ENCODE data around the gene CACNA1S. TPM values are rescaled to one million over a fixed set of nuclear protein-coding genes. Genes with fewer than 3 reads are reported as not detected.

Gene CACNA1S
- total RNA-seq, 1 donor from 2014 or later = not detected

DNA sequence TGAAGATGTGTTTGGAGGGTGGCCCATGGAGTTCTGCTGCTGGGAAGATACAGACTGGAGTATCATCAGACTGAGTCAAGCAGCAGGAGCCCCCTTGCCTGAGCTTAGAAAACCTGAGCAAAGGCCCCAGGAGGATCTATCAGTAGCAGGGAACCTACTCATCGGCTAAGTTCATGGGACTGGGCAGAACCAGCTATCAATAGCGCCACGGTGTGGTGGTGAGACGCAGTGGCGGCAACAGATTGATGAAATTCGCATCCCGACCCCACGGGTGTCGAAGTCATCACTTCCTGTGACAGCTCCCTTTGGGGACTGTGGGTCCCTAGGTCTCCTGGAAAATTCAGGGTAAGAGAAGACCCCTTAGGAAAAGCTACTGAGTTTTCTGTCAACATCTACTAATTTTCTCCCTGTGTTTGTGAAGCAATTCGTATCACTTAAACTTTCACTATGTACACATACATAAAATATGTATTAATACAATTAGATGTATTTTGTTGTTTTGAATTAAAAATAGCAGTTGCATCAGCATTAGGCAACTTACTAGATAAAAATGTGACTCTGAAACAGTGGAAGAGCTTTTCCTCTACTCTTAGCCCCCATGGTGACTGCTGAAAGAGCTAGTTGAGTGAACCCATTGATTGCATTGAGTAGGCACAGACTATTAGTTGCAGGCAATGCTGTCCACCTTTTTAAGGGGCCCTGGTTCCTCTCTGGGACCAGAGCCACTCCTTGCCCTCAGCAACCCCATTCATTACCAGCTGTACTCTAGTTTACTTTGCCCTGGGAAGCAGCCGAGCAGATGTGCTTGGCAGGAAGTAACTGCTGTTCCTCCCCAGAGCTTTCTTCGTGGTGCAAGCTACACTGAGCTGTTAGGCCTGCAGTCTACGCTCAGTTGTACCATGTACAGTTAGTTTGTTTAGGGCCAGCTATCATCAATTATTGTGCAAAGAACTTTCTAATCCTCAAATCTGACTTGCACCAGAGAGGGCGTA lies 7.3 kb upstream of the CACNA1S start:
- Histone ChIP-seq H3K4me2 (ENCODE audit: low read length) (no peak overlapping the region), H3K9me3 (ENCODE audit: insufficient read depth, low read depth, low read length) (no peaks in the 10 kb centered on the region), H3K4me1 (ENCODE audit: insufficient read depth, low read length) (no peaks in the 10 kb centered on the region), H3K27me3 (ENCODE audit: insufficient read depth, low read length) (peaks cover 48% of the 10 kb centered on the region), H3K27ac (ENCODE audit: low read depth, low read length) (no peak overlapping the region), H3K9ac (ENCODE audit: low read length) (no peak overlapping the region), H3K79me2 (ENCODE audit: insufficient read depth, low read length) (no peaks in the 10 kb centered on the region), H2AFZ (ENCODE audit: low read depth, low read length) (no peak overlapping the region), H4K20me1 (ENCODE audit: insufficient read depth, low read length) (no peaks in the 10 kb centered on the region), H3K36me3 (ENCODE audit: insufficient read depth, low read length) (no peaks in the 10 kb centered on the region), H3K4me3 (ENCODE audit: insufficient read depth, low read depth, low read length) (no peak overlapping the region)
- TF ChIP-seq, protein P1, sequence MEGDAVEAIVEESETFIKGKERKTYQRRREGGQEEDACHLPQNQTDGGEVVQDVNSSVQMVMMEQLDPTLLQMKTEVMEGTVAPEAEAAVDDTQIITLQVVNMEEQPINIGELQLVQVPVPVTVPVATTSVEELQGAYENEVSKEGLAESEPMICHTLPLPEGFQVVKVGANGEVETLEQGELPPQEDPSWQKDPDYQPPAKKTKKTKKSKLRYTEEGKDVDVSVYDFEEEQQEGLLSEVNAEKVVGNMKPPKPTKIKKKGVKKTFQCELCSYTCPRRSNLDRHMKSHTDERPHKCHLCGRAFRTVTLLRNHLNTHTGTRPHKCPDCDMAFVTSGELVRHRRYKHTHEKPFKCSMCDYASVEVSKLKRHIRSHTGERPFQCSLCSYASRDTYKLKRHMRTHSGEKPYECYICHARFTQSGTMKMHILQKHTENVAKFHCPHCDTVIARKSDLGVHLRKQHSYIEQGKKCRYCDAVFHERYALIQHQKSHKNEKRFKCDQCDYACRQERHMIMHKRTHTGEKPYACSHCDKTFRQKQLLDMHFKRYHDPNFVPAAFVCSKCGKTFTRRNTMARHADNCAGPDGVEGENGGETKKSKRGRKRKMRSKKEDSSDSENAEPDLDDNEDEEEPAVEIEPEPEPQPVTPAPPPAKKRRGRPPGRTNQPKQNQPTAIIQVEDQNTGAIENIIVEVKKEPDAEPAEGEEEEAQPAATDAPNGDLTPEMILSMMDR (IDR thresholded peaks at IDR 0.05; ENCODE audit: insufficient read depth, low read depth, low read length) = peak; percentile 71
- no peak for TF ChIP-seq EZH2 (IDR thresholded peaks at IDR 0.05; ENCODE audit: insufficient read depth, low read length)
- Mint-ChIP-seq H3K4me1 (ENCODE audit: low read depth, unreplicated experiment) (no peaks in the 10 kb centered on the region), H3K36me3 (ENCODE audit: low read depth, unreplicated experiment) (no peaks in the 10 kb centered on the region), H3K4me3 (ENCODE audit: unreplicated experiment) (no peak overlapping the region), H3K27me3 (ENCODE audit: low read depth, unreplicated experiment) (peaks cover 44% of the 10 kb centered on the region), H3K27ac (ENCODE audit: unreplicated experiment) (no peak overlapping the region), H3K9me3 (ENCODE audit: unreplicated experiment) (no peaks in the 10 kb centered on the region)
- FAIRE-seq = no peak
- peak; percentile 6 for DNase-seq (ENCODE audit: low read depth)

- Mint-ChIP-seq H3K4me3 (ENCODE audit: unreplicated experiment) (peak overlapping the region; percentile 73), H3K36me3 (ENCODE audit: low read depth, unreplicated experiment) (no peaks in the 10 kb centered on the region), H3K27me3 (ENCODE audit: low read depth, unreplicated experiment) (peaks cover 30% of the 10 kb centered on the region), H3K27ac (ENCODE audit: unreplicated experiment) (no peak overlapping the region), H3K9me3 (ENCODE audit: unreplicated experiment) (peaks cover 5% of the 10 kb centered on the region), H3K4me1 (ENCODE audit: low read depth, unreplicated experiment) (peaks cover 4% of the 10 kb centered on the region)
- H2AFZ ChIP-seq (ENCODE audit: low read depth, low read length) = no peak overlapping the region
- no peaks in the 10 kb centered on the region for H3K9me3 ChIP-seq (ENCODE audit: insufficient read depth, low read depth, low read length)
- FAIRE-seq (no peak), DNase-seq (ENCODE audit: low read depth) (no peak)
- TF ChIP-seq, protein P1 (IDR thresholded peaks at IDR 0.05; ENCODE audit: insufficient read depth, low read depth, low read length) = no peak
- TF ChIP-seq EZH2 (IDR thresholded peaks at IDR 0.05; ENCODE audit: insufficient read depth, low read length) = no peak
- H3K27me3 ChIP-seq (ENCODE audit: insufficient read depth, low read length) = peaks cover 34% of the 10 kb centered on the region
- no peaks in the 10 kb centered on the region for H3K79me2 ChIP-seq (ENCODE audit: insufficient read depth, low read length)
- H4K20me1 ChIP-seq (ENCODE audit: insufficient read depth, low read length) = no peaks in the 10 kb centered on the region
- no peak overlapping the region for H3K27ac ChIP-seq (ENCODE audit: low read depth, low read length)
- H3K4me2 ChIP-seq (ENCODE audit: low read length) = no peak overlapping the region
- no peaks in the 10 kb centered on the region for H3K36me3 ChIP-seq (ENCODE audit: insufficient read depth, low read length)
- peaks cover 4% of the 10 kb centered on the region for H3K4me1 ChIP-seq (ENCODE audit: insufficient read depth, low read length)
- H3K4me3 ChIP-seq (ENCODE audit: insufficient read depth, low read depth, low read length) = no peak overlapping the region
- H3K9ac ChIP-seq (ENCODE audit: low read length) = no peak overlapping the region
Measured at GRCh38 chr1:201116091-201116490, 3.9 kb upstream of the CACNA1S start.

Measured in astrocyte (in vitro differentiated cells and primary cell).